Fibroblast of mammary gland (primary cell): ENCODE measurements around the gene TUFT1.

Source experiments
- DNase-seq: peaks from one replicate; pipeline ENCODE4 v3.0.0-alpha.2; 2010; ENCODE audit warnings: low read depth
- H3K4me3 ChIP-seq: 2 replicates; pipeline ENCODE4 v1.5.1; 2011; ENCODE audit warnings: low read depth, mild to moderate bottlenecking, low read length, moderate library complexity; ENCODE audit not compliant: control insufficient read depth
- CTCF ChIP-seq: conservative IDR thresholded peaks from 2 replicates; pipeline ENCODE4 v1.5.1; 2011; ENCODE audit warnings: low read depth, low read length, inconsistent platforms; ENCODE audit not compliant: control insufficient read depth, insufficient read depth

The TUFT1 gene

GRCh38 chr1:151540021-151540981 is at the start of gene TUFT1:
Gene TUFT1, plus strand, starts transcription at chr1:151540309. Its CDS starts 58 bp downstream, at chr1:151540367.
- no peak for TF ChIP-seq CTCF
- peak within 1 kb of the TSS; percentile 76 for H3K4me3 ChIP-seq
- peak; percentile 74 for DNase-seq

GRCh38 chr1:151491641-151492040 is 48.5 kb upstream of the TUFT1 start:
- no peak overlapping the region for H3K4me3 ChIP-seq
- no peak for DNase-seq
- TF ChIP-seq CTCF: no peak

- H3K4me3 ChIP-seq: no peak overlapping the region
- no peak for DNase-seq
- TF ChIP-seq CTCF: no peak
Measured at GRCh38 chr1:151492120-151492519, 48.0 kb upstream of the TUFT1 start.

- no peak overlapping the region for H3K4me3 ChIP-seq
- no peak for DNase-seq
- TF ChIP-seq CTCF: no peak
Measured at GRCh38 chr1:151493042-151493441, 47.1 kb upstream of the TUFT1 start.

- no peak for TF ChIP-seq CTCF
- peak; percentile 88 for DNase-seq
Measured at GRCh38 chr1:151494741-151495281, 45.3 kb upstream of the TUFT1 start.

GRCh38 chr1:151495316-151495715 is 44.8 kb upstream of the TUFT1 start:
- no peak for TF ChIP-seq CTCF
- H3K4me3 ChIP-seq: no peak overlapping the region
- no peak for DNase-seq

More at GRCh38 chr1:151494741-151495281, 45.3 kb upstream of the TUFT1 start:
- no peak overlapping the region for H3K4me3 ChIP-seq
